ENCODE results near the gene PRRT2. TPM values are rescaled to one million over a fixed set of nuclear protein-coding genes. Genes with fewer than 3 reads are reported as not detected.
A peak's percentile ranks its signal among the peaks of the same experiment; 100 is the strongest.

The PRRT2 gene
- total and polyA plus RNA-seq, 2 experiments from 2014 or later: 13.3 to 16.6 TPM

GRCh38 chr16:29814592-29814991 lies 2.6 kb downstream of the PRRT2 start:
- peaks cover 36% of the 10 kb centered on the region for H3K36me3 Mint-ChIP-seq (ENCODE audit: low read depth)
- peaks cover 4% of the 10 kb centered on the region; the same call in 1 of the 3 replicates for H3K9me3 Mint-ChIP-seq
- Histone ChIP-seq H3K27me3 (ENCODE audit: insufficient read depth) (no peaks in the 10 kb centered on the region), H3K27ac (ENCODE audit: low read depth) (peak overlapping the region; percentile 78; the same call in 1 of the 2 replicates), H4K20me1 (replicated peaks; ENCODE audit: insufficient read depth) (0 out of 2 replicates have a peak, but pooled peaks cover 2% of the 10 kb centered on the region), H3K9me2 (ENCODE audit: insufficient read depth) (no peaks in the 10 kb centered on the region), H3K4me2 (peak overlapping the region; percentile 98), H3F3A (replicated peaks; ENCODE audit: low read depth) (peaks cover 40% of the 10 kb centered on the region), H2AFZ (0 out of 2 replicates have a peak overlapping the region, but pooled peaks have one; percentile 69), H3K36me3 (ENCODE audit: insufficient read depth) (peaks cover 10% of the 10 kb centered on the region), H3K4me1 (ENCODE audit: insufficient read depth) (peaks cover 59% of the 10 kb centered on the region), H3K4me3 (peak overlapping the region; percentile 100), H3K79me2 (replicated peaks; ENCODE audit: insufficient read depth) (peaks cover 23% of the 10 kb centered on the region)
- H3K27me3 Mint-ChIP-seq (ENCODE audit: insufficient read depth, low read depth, poor library complexity): peaks cover 35% of the 10 kb centered on the region
- H3K4me1 Mint-ChIP-seq: peaks cover 59% of the 10 kb centered on the region
- ATAC-seq (no peak), DNase-seq (ENCODE audit: low spot score) (peak; percentile 36)
- TF ChIP-seq EZH2phosphoT487 (IDR thresholded peaks at IDR 0.05; ENCODE audit: unreplicated experiment) (no peak), ZNF462 (CRISPR knock-in tag; IDR thresholded peaks at IDR 0.05) (no peak), EZH2 (IDR thresholded peaks at IDR 0.05; ENCODE audit: low read depth, unreplicated experiment) (no peak), NANOG (IDR thresholded peaks at IDR 0.05; ENCODE audit: borderline replicate concordance) (no peak)
- H3K4me3 Mint-ChIP-seq: peak overlapping the region; percentile 96
- peak overlapping the region; percentile 63; the same call in 1 of the 2 replicates for H3K27ac Mint-ChIP-seq

GRCh38 chr16:29815032-29815721 lies 3.2 kb downstream of the PRRT2 start:
- peaks cover 53% of the 10 kb centered on the region for H3K4me1 ChIP-seq (ENCODE audit: insufficient read depth)
- peak overlapping the region; percentile 96 for H3K4me3 Mint-ChIP-seq
- H3K9me2 ChIP-seq (ENCODE audit: insufficient read depth): no peaks in the 10 kb centered on the region
- no peaks in the 10 kb centered on the region for H3K27me3 ChIP-seq (ENCODE audit: insufficient read depth)
- peaks cover 36% of the 10 kb centered on the region for H3K36me3 Mint-ChIP-seq (ENCODE audit: low read depth)
- peaks cover 4% of the 10 kb centered on the region; the same call in 1 of the 3 replicates for H3K9me3 Mint-ChIP-seq
- no peak for ATAC-seq
- H3K4me1 Mint-ChIP-seq: peaks cover 57% of the 10 kb centered on the region
- peaks cover 35% of the 10 kb centered on the region for H3K27me3 Mint-ChIP-seq (ENCODE audit: insufficient read depth, low read depth, poor library complexity)
- peak overlapping the region; percentile 100 for H3K4me3 ChIP-seq
- peak overlapping the region; percentile 63 for H3K27ac Mint-ChIP-seq
- H3F3A ChIP-seq (replicated peaks; ENCODE audit: low read depth): peaks cover 38% of the 10 kb centered on the region
- H2AFZ ChIP-seq: peak overlapping the region; percentile 69; the same call in 1 of the 2 replicates
- DNase-seq (ENCODE audit: low spot score): peak; percentile 71
- H3K4me2 ChIP-seq: peak overlapping the region; percentile 98
- peaks cover 23% of the 10 kb centered on the region for H3K79me2 ChIP-seq (replicated peaks; ENCODE audit: insufficient read depth)
- H4K20me1 ChIP-seq (replicated peaks; ENCODE audit: insufficient read depth): 0 out of 2 replicates have a peak, but pooled peaks cover 2% of the 10 kb centered on the region
- H3K27ac ChIP-seq (ENCODE audit: low read depth): peak overlapping the region; percentile 78
- peaks cover 13% of the 10 kb centered on the region for H3K36me3 ChIP-seq (ENCODE audit: insufficient read depth)
- TF ChIP-seq ZNF462 (CRISPR knock-in tag; IDR thresholded peaks at IDR 0.05): no peak

Measured in GM23338 (cell line).